ENCODE measurements around the gene MYO9B. TPM values are rescaled to one million over a fixed set of nuclear protein-coding genes. Genes with fewer than 3 reads are reported as not detected.

The MYO9B gene
- total RNA-seq, 1 donor from 2014 or later: 137 TPM

GRCh38 chr19:17043744-17044143 lies 31.8 kb upstream of the MYO9B start:
- Mint-ChIP-seq H3K4me3 (no peak overlapping the region), H3K4me1 (ENCODE audit: low read depth) (no peaks in the 10 kb centered on the region), H3K27ac (no peak overlapping the region), H3K27me3 (ENCODE audit: insufficient read depth) (no peaks in the 10 kb centered on the region), H3K36me3 (ENCODE audit: low read depth) (peaks cover 2% of the 10 kb centered on the region), H3K9me3 (no peaks in the 10 kb centered on the region)
- intact Hi-C loops (cut with micrococcal nuclease): no loop called here
- no peak for DNase-seq (ENCODE audit: low spot score)

GRCh38 chr19:17045907-17046502 lies 29.6 kb upstream of the MYO9B start:
- no peaks in the 10 kb centered on the region for H3K9me3 Mint-ChIP-seq
- no peak overlapping the region for H3K27ac Mint-ChIP-seq
- no peak for DNase-seq (ENCODE audit: low spot score)
- intact Hi-C loops (cut with micrococcal nuclease): no loop called here
- H3K4me1 Mint-ChIP-seq (ENCODE audit: low read depth): no peaks in the 10 kb centered on the region
- H3K27me3 Mint-ChIP-seq (ENCODE audit: insufficient read depth): no peaks in the 10 kb centered on the region
- H3K4me3 Mint-ChIP-seq: no peak overlapping the region
- peaks cover 4% of the 10 kb centered on the region for H3K36me3 Mint-ChIP-seq (ENCODE audit: low read depth)

GRCh38 chr19:17048885-17049453 lies 26.6 kb upstream of the MYO9B start:
- no peak overlapping the region for H3K27ac Mint-ChIP-seq
- H3K9me3 Mint-ChIP-seq: no peaks in the 10 kb centered on the region
- intact Hi-C loops (cut with micrococcal nuclease): no loop called here
- H3K4me3 Mint-ChIP-seq: no peak overlapping the region
- DNase-seq (ENCODE audit: low spot score): no peak
- H3K27me3 Mint-ChIP-seq (ENCODE audit: insufficient read depth): no peaks in the 10 kb centered on the region
- peaks cover 20% of the 10 kb centered on the region for H3K36me3 Mint-ChIP-seq (ENCODE audit: low read depth)
- H3K4me1 Mint-ChIP-seq (ENCODE audit: low read depth): no peaks in the 10 kb centered on the region

DNA sequence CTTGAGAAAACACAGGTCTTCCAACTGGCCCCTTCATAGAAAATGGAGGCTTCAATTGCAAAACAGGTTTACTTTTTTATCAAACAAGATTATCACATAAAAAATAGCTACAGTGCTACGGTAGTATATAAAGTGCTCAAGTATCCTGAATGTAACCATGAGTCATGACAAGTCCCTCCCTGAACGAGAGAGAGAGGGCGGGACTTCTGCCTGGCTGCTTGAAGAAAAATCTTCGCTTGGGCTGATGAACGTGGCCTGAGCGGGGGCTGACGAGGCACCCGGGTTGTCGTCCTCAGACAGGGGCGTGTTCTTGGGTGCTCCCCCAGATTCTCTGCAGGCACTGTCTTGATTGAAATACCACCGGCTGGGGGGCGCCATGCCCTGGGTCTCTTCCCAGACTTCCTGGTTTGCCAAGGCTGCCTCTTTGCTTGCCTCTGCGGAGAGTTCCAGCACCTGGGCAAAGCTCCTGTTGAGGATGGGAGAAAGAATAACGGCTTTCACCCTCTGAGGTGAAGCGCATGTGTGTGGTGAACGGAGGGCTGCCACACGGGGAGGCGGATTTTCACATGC lies 25.8 kb upstream of the MYO9B start:
- Mint-ChIP-seq H3K4me1 (ENCODE audit: low read depth) (no peaks in the 10 kb centered on the region), H3K36me3 (ENCODE audit: low read depth) (peaks cover 20% of the 10 kb centered on the region), H3K4me3 (no peak overlapping the region), H3K9me3 (no peaks in the 10 kb centered on the region), H3K27ac (no peak overlapping the region), H3K27me3 (ENCODE audit: insufficient read depth) (no peaks in the 10 kb centered on the region)
- intact Hi-C loops (cut with micrococcal nuclease): no loop called here
- DNase-seq (ENCODE audit: low spot score): no peak

- no peak for DNase-seq (ENCODE audit: low spot score)
Observed at GRCh38 chr19:17052439-17052838, 23.1 kb upstream of the MYO9B start.

GRCh38 chr19:17054746-17055145 lies 20.8 kb upstream of the MYO9B start:
- H3K9me3 Mint-ChIP-seq: no peaks in the 10 kb centered on the region
- no peak overlapping the region for H3K4me3 Mint-ChIP-seq
- intact Hi-C loops (cut with micrococcal nuclease): no loop called here
- H3K4me1 Mint-ChIP-seq (ENCODE audit: low read depth): no peaks in the 10 kb centered on the region
- H3K36me3 Mint-ChIP-seq (ENCODE audit: low read depth): peaks cover 32% of the 10 kb centered on the region
- no peak overlapping the region for H3K27ac Mint-ChIP-seq
- no peak for DNase-seq (ENCODE audit: low spot score)
- no peaks in the 10 kb centered on the region for H3K27me3 Mint-ChIP-seq (ENCODE audit: insufficient read depth)

More at GRCh38 chr19:17052439-17052838, 23.1 kb upstream of the MYO9B start:
- Mint-ChIP-seq H3K4me3 (no peak overlapping the region), H3K27me3 (ENCODE audit: insufficient read depth) (no peaks in the 10 kb centered on the region), H3K4me1 (ENCODE audit: low read depth) (no peaks in the 10 kb centered on the region), H3K9me3 (no peaks in the 10 kb centered on the region), H3K27ac (no peak overlapping the region), H3K36me3 (ENCODE audit: low read depth) (peaks cover 23% of the 10 kb centered on the region)
- intact Hi-C loops (cut with micrococcal nuclease): loop anchor here (1.0 to 2.0 kb wide), 2 partner anchors 274 to 281 kb away; no protein-coding TSS in a partner anchor

GRCh38 chr19:17055636-17056035 lies 19.9 kb upstream of the MYO9B start:
- Mint-ChIP-seq H3K4me1 (ENCODE audit: low read depth) (no peaks in the 10 kb centered on the region), H3K4me3 (no peak overlapping the region)
- DNase-seq (ENCODE audit: low spot score): no peak

DNA sequence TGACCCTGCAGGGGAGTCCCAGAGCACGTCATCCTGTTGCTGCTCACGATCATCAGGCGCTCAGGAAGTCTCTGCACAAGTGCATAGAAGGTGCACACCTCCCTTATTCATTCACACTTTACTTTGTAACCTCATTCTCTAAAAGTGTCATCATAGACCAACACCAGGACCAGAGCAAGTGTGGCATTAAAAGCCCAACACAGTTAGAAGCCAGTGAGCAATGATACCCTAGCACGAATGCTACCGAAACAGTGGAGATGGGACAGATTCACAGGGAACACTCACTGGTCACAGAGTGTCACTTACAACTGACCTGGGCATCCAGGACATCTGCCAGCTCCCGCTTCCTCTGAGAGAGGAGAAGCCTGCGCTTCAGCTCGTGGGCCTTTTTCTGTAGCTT lies 17.3 kb upstream of the MYO9B start:
- intact Hi-C loops (cut with micrococcal nuclease): no loop called here
- Mint-ChIP-seq H3K27me3 (ENCODE audit: insufficient read depth) (no peaks in the 10 kb centered on the region), H3K9me3 (no peaks in the 10 kb centered on the region), H3K4me3 (no peak overlapping the region), H3K4me1 (ENCODE audit: low read depth) (no peaks in the 10 kb centered on the region), H3K36me3 (ENCODE audit: low read depth) (peaks cover 33% of the 10 kb centered on the region), H3K27ac (no peak overlapping the region)
- no peak for DNase-seq (ENCODE audit: low spot score)

More at GRCh38 chr19:17055636-17056035, 19.9 kb upstream of the MYO9B start:
- H3K9me3 Mint-ChIP-seq: no peaks in the 10 kb centered on the region
- H3K36me3 Mint-ChIP-seq (ENCODE audit: low read depth): peaks cover 36% of the 10 kb centered on the region
- no peak overlapping the region for H3K27ac Mint-ChIP-seq
- H3K27me3 Mint-ChIP-seq (ENCODE audit: insufficient read depth): no peaks in the 10 kb centered on the region
- intact Hi-C loops (cut with micrococcal nuclease): no loop called here

DNA sequence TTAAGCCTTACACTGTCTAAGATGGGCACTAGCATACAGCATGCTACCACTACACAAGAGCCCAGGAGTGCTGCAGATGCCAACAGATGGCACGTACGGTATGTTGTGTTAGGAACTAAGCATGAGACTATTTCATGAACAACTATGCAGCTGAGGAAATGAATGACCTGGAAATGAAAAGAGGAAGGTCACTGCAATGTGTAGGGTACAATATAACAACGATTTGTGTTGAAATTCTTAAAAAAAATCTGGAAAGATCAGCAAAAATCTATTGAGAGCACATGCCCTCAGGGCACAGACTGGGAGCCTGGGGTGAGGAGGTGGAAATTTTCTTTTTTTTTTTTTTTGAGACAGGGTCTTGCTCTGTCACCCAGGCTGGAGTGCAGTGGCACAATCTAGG lies 14.8 kb upstream of the MYO9B start:
- Mint-ChIP-seq H3K9me3 (no peaks in the 10 kb centered on the region), H3K27me3 (ENCODE audit: insufficient read depth) (no peaks in the 10 kb centered on the region), H3K4me1 (ENCODE audit: low read depth) (peaks cover 13% of the 10 kb centered on the region), H3K36me3 (ENCODE audit: low read depth) (peaks cover 41% of the 10 kb centered on the region), H3K27ac (no peak overlapping the region), H3K4me3 (no peak overlapping the region)
- intact Hi-C loops (cut with micrococcal nuclease): loop anchor here (10.0 kb wide), 1 partner anchor 324 kb away; no protein-coding TSS in a partner anchor
- no peak for DNase-seq (ENCODE audit: low spot score)

DNA sequence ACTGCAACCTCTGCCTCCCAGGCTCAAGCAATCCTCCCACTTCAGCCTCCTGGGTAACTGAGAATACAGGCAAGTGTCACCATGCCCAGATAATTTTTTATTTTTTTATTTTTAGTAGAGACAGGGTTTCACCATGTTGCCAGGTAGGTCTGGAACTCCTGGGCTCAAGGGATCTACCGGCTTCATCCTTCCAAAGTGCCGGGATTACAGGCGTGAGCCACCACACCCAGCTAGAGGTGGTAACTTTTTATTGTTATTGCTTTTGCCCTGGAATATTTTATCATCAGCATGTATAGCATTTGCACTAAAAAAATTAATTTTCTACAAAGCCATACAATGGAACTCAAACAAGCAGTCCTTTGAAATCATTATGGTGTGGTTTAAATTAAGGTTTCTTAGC lies 14.4 kb upstream of the MYO9B start:
- H3K4me3 Mint-ChIP-seq: no peak overlapping the region
- no peak overlapping the region for H3K27ac Mint-ChIP-seq
- H3K27me3 Mint-ChIP-seq (ENCODE audit: insufficient read depth): no peaks in the 10 kb centered on the region
- peaks cover 42% of the 10 kb centered on the region for H3K36me3 Mint-ChIP-seq (ENCODE audit: low read depth)
- intact Hi-C loops (cut with micrococcal nuclease): loop anchor here (10.0 kb wide), 1 partner anchor 324 kb away; no protein-coding TSS in a partner anchor
- H3K4me1 Mint-ChIP-seq (ENCODE audit: low read depth): peaks cover 13% of the 10 kb centered on the region
- H3K9me3 Mint-ChIP-seq: no peaks in the 10 kb centered on the region
- DNase-seq (ENCODE audit: low spot score): no peak

- intact Hi-C loops (cut with micrococcal nuclease): loop anchor here (10.0 kb wide), 1 partner anchor 323 kb away; no protein-coding TSS in a partner anchor
- H3K27ac Mint-ChIP-seq: no peak overlapping the region
- DNase-seq (ENCODE audit: low spot score): no peak
- H3K4me1 Mint-ChIP-seq (ENCODE audit: low read depth): peaks cover 13% of the 10 kb centered on the region
- no peak overlapping the region for H3K4me3 Mint-ChIP-seq
- no peaks in the 10 kb centered on the region for H3K9me3 Mint-ChIP-seq
- peaks cover 45% of the 10 kb centered on the region for H3K36me3 Mint-ChIP-seq (ENCODE audit: low read depth)
- H3K27me3 Mint-ChIP-seq (ENCODE audit: insufficient read depth): no peaks in the 10 kb centered on the region
Observed at GRCh38 chr19:17061691-17062090, 13.9 kb upstream of the MYO9B start.

- Mint-ChIP-seq H3K36me3 (ENCODE audit: low read depth) (peaks cover 47% of the 10 kb centered on the region), H3K4me1 (ENCODE audit: low read depth) (peaks cover 21% of the 10 kb centered on the region), H3K9me3 (no peaks in the 10 kb centered on the region), H3K27me3 (ENCODE audit: insufficient read depth) (no peaks in the 10 kb centered on the region), H3K27ac (no peak overlapping the region), H3K4me3 (no peak overlapping the region)
- intact Hi-C loops (cut with micrococcal nuclease): loop anchor here (10.0 kb wide), 1 partner anchor 321 kb away; no protein-coding TSS in a partner anchor
- no peak for DNase-seq (ENCODE audit: low spot score)
Observed at GRCh38 chr19:17063428-17063827, 12.1 kb upstream of the MYO9B start.

DNA sequence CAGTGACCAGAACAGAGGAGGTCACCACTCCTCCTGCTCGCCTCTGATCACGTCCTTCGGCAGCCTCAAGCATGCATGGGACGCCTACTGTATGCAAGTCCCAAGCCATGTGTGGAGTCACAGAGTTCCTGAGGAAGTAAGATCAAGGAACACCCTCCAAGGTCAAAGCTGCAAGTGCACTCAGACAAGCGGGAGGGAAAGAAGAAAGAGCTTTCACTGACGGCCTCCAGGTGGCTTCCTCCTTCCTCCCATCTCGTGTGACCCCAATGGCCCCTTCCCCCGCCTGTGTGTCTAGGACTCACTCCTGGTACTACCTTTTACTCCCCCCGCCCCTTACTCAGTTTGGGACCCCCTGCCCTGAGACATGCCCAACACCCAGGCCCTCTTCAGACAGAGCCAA lies 6.4 kb upstream of the MYO9B start:
- Mint-ChIP-seq H3K27me3 (ENCODE audit: insufficient read depth) (no peaks in the 10 kb centered on the region), H3K27ac (no peak overlapping the region), H3K36me3 (ENCODE audit: low read depth) (peaks cover 43% of the 10 kb centered on the region), H3K4me3 (no peak overlapping the region), H3K4me1 (ENCODE audit: low read depth) (peaks cover 50% of the 10 kb centered on the region), H3K9me3 (no peaks in the 10 kb centered on the region)
- DNase-seq (ENCODE audit: low spot score): no peak
- intact Hi-C loops (cut with micrococcal nuclease): loop anchor here (10.0 kb wide), 1 partner anchor 316 kb away; no protein-coding TSS in a partner anchor

Data from activated T-helper 1 cell treated with anti-CD3 and anti-CD28 coated beads, Interleukin-12 subunit alpha, Interleukin-12 subunit beta, Interleukin-2, Interleukin-4 antibody, amounts not matched to agents 30 ng/mL and 10 ng/mL and 1 ng/mL, durations not matched to agents 14 hours and 24 hours and 36 hours (primary cell).